Pancreas (tissue), 10 donors: ENCODE results near the gene CDK6. TPM values are rescaled to one million over a fixed set of nuclear protein-coding genes. Genes with fewer than 3 reads are reported as not detected.

ENCODE experiments used
- ATAC-seq, 4 donors: fragments of 200-7000 bp; cut with Tn5 transposase; one replicate each; pipeline versions ENCODE4 v1.8.0 to v1.9.1; 2020; ENCODE audit warnings: mild to moderate bottlenecking in 4 of 4, moderate library complexity in 4 of 4
- DNase-seq, 6 donors: peaks; one replicate each; pipeline ENCODE4 v3.0.0-alpha.2; 2020
- FAIRE-seq: peaks from 2 replicates; lab custom pipeline; 2012; peaks lifted over from hg19 to GRCh38; lab: Jason Lieb, UNC
- H3K27ac ChIP-seq, 4 donors: fragments of 200-600 bp; sonication (generic); 1 replicate in 3 of 4; 2 replicates in 1 of 4; pipeline versions ENCODE4 v1.5.0 to v1.8.0; 2020
- H3K27me3 ChIP-seq, 4 donors: fragments of 200-600 bp; one replicate each; pipeline ENCODE4 v1.8.0; 2021
- H3K36me3 ChIP-seq, 3 donors: fragments of 200-600 bp; sonication (generic) in 1 of 3; one replicate each; pipeline versions ENCODE4 v1.5.0 to v1.8.0; 2020 to 2021
- H3K4me1 ChIP-seq, 3 donors: fragments of 200-600 bp; one replicate each; pipeline ENCODE4 v1.8.0; 2021
- H3K4me3 ChIP-seq, 4 donors: fragments of 200-600 bp; sonication (generic) in 2 of 4; one replicate each; pipeline versions ENCODE4 v1.5.0 to v1.8.0; 2020 to 2021
- H3K9me3 ChIP-seq, 4 donors: fragments of 200-600 bp; one replicate each; pipeline ENCODE4 v1.8.0; 2021
- WGBS, 2 donors: extraction: QIAGEN DNeasy Blood & Tissue Kit; methylation state at CpG; one replicate each; pipeline ENCODE4 v1.1.7; 2013; 5-methylcytosine and 5-hydroxymethylcytosine counted together
- intact Hi-C, 3 donors: fragments of 100-400 bp; cut with DNase I; formaldehyde crosslinking; loops; one replicate each; pipeline versions ENCODE4 v1.11.1 to v1.14.2; 2022
- polyA plus RNA-seq, 2 donors: library from polyadenylated mRNA; stranded (reverse); fragments of 200-250 nt; gene quantifications; one replicate each; pipeline ENCODE4 v1.2.3, GENCODE V29; 2013
- total RNA-seq, 6 donors: library from RNA; stranded (reverse); fragmentation: NEBNext Ultra II Directional in 4 of 6; extraction: Animal tissue kit (Norgen Biotek cat#: 25700) in 4 of 6; gene quantifications; one replicate each; pipeline versions ENCODE4 v1.2.1 to v1.2.4, GENCODE V29; 2021 to 2023
- TF ChIP-seq, protein P1 (sequence below), 4 donors: fragments of 200-600 bp; sonication (generic) in 3 of 4; IDR thresholded peaks; one replicate each; pipeline versions ENCODE4 v1.5.0 to v1.8.0; 2021; ENCODE audit warnings: antibody characterized with exemption in 4 of 4
- donor health status: healthy with polysubstance abuse.
- donor health status: DM: no; HTN: no; CAD: no; lungs with moderate emphysema.
- donor health status: DM: no; HTN: no; CAD: no.
- donor health status: control.
- donor health status: control.
- donor health status: Bipolar disorder and iron deficiency.
- donor health status: DM: yes; HTN: yes; CAD: no.
- donor health status: DM: no; HTN: no; CAD: no.
- donor health status: DM: no; HTN: no; CAD: no.
- donor health status: DM: yes; HTN: yes; CAD: no.

Gene CDK6
- total and polyA plus RNA-seq, 8 donors = 2.4 to 33.4 (median 18.7) TPM

GRCh38 chr7:92698237-92698841, 138.0 kb downstream of the CDK6 start:
- H3K27ac ChIP-seq = peak overlapping the region in 3 of 4 donors; percentile 64 to 83 (median 74)
- TF ChIP-seq, protein P1, sequence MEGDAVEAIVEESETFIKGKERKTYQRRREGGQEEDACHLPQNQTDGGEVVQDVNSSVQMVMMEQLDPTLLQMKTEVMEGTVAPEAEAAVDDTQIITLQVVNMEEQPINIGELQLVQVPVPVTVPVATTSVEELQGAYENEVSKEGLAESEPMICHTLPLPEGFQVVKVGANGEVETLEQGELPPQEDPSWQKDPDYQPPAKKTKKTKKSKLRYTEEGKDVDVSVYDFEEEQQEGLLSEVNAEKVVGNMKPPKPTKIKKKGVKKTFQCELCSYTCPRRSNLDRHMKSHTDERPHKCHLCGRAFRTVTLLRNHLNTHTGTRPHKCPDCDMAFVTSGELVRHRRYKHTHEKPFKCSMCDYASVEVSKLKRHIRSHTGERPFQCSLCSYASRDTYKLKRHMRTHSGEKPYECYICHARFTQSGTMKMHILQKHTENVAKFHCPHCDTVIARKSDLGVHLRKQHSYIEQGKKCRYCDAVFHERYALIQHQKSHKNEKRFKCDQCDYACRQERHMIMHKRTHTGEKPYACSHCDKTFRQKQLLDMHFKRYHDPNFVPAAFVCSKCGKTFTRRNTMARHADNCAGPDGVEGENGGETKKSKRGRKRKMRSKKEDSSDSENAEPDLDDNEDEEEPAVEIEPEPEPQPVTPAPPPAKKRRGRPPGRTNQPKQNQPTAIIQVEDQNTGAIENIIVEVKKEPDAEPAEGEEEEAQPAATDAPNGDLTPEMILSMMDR (IDR thresholded peaks at IDR 0.05) = peak in 1 of 4 donors; percentile 8

GRCh38 chr7:92697414-92697813, 139.0 kb downstream of the CDK6 start:
- H3K4me3 ChIP-seq = no peak overlapping the region
- DNase-seq = no peak
- TF ChIP-seq, protein P1 (IDR thresholded peaks at IDR 0.05) = no peak
- intact Hi-C loops = loop anchor here in 1 of 3 donors (5.0 kb wide), 1 partner anchor 135 kb away; no protein-coding TSS in a partner anchor
- H3K36me3 ChIP-seq = no peaks in the 10 kb centered on the region
- H3K9me3 ChIP-seq = no peaks in the 10 kb centered on the region
- no peak for ATAC-seq
- H3K27me3 ChIP-seq = no peaks in the 10 kb centered on the region
- peaks cover 29 to 48% (median 47%) of the 10 kb centered on the region in 3 donors for H3K4me1 ChIP-seq
- no peak for FAIRE-seq
- H3K27ac ChIP-seq = peak overlapping the region in 3 of 4 donors; percentile 64 to 83 (median 74)
- 51 to 57% methylated on average over 2 of the region's 2 CpGs for WGBS, 2 donors

More at GRCh38 chr7:92698237-92698841, 138.0 kb downstream of the CDK6 start:
- Histone ChIP-seq H3K4me3 (no peak overlapping the region), H3K9me3 (no peaks in the 10 kb centered on the region), H3K27me3 (no peaks in the 10 kb centered on the region), H3K4me1 (peaks cover 29 to 48% (median 47%) of the 10 kb centered on the region in 3 donors), H3K36me3 (no peaks in the 10 kb centered on the region)
- ATAC-seq = peak; percentile 56 to 76 (median 60)
- intact Hi-C loops = loop anchor here in 1 of 3 donors (5.0 kb wide), 1 partner anchor 134 kb away; no protein-coding TSS in a partner anchor
- FAIRE-seq = no peak
- DNase-seq = peak in 4 of 6 donors; percentile 28 to 62 (median 54)
- 8 to 9% methylated on average over 12 of the region's 12 CpGs for WGBS, 2 donors

DNA sequence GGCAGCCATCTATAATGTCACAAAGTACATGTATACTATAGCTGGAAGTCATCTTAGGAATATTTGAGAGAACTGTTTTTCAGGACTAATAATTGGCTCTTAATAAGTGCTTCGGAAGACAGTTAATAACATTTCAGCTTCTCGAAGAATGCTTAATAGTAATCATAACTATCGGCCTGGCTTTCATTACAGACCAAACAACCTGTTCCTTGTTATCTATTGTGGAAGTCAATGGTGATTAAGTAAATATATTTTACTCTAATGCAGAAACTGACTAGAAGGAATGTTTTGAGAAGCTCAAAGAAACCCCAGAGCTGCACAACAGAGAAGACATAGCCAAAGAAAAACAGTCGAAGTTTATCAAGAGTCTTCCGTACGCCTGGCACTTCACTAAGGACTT, 139.4 kb downstream of the CDK6 start:
- TF ChIP-seq, protein P1 (IDR thresholded peaks at IDR 0.05) = no peak
- 27 to 29% methylated on average over 6 of the region's 6 CpGs for WGBS, 2 donors
- H3K9me3 ChIP-seq = no peaks in the 10 kb centered on the region
- intact Hi-C loops = loop anchor here in 1 of 3 donors (5.0 kb wide), 1 partner anchor 135 kb away; no protein-coding TSS in a partner anchor
- H3K4me3 ChIP-seq = no peak overlapping the region
- no peak for ATAC-seq
- FAIRE-seq = no peak
- H3K36me3 ChIP-seq = no peaks in the 10 kb centered on the region
- H3K4me1 ChIP-seq = peaks cover 29 to 48% (median 47%) of the 10 kb centered on the region in 3 donors
- peak overlapping the region in 3 of 4 donors; percentile 64 to 83 (median 74) for H3K27ac ChIP-seq
- H3K27me3 ChIP-seq = no peaks in the 10 kb centered on the region
- DNase-seq = no peak

DNA sequence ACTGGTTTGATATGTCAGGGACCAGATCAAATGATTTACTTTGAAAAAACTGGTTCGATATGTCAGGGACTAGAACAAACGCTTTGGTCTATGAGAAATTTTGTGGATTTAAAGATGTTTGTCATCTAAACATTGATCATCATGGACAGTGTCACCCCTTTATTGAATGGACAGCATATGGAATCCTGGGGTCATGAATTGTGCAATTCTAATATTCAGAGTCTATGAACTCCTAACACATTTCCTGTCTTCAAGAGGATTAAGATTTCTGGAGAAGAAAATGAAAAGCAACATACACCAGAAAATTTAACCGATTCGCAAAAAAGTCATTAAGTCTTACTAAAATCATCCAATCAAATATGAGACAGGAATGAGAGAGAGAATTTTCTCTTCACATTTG, 139.8 kb downstream of the CDK6 start:
- TF ChIP-seq, protein P1 (IDR thresholded peaks at IDR 0.05) = no peak
- H3K36me3 ChIP-seq = no peaks in the 10 kb centered on the region
- peak overlapping the region; percentile 9 to 83 (median 74) for H3K27ac ChIP-seq
- H3K9me3 ChIP-seq = no peaks in the 10 kb centered on the region
- no peak overlapping the region for H3K4me3 ChIP-seq
- H3K4me1 ChIP-seq = peaks cover 29 to 48% (median 47%) of the 10 kb centered on the region in 3 donors
- no peak for ATAC-seq
- no peak for FAIRE-seq
- DNase-seq = no peak
- intact Hi-C loops = loop anchor here in 1 of 3 donors (5.0 kb wide), 1 partner anchor 136 kb away; no protein-coding TSS in a partner anchor
- 54 to 57% methylated on average over 4 of the region's 4 CpGs for WGBS, 2 donors
- H3K27me3 ChIP-seq = no peaks in the 10 kb centered on the region
